Neural cell (in vitro differentiated cells): ENCODE measurements around the gene CYRIA.

Experiments
- CTCF ChIP-seq: fragments of 450-650 bp; IDR thresholded peaks from 2 replicates; pipeline ENCODE4 v1.5.1; 2014; ENCODE audit warnings: antibody characterized with exemption, mild to moderate bottlenecking, moderate library complexity; ENCODE audit not compliant: poor library complexity, severe bottlenecking
- EZH2 ChIP-seq: fragments of 200-600, 300-800 bp; shearing (Covaris generic), sonication (generic); IDR thresholded peaks from 2 replicates; pipeline ENCODE4 v1.6.1; 2014; ENCODE audit warnings: antibody characterized with exemption, low read length, borderline replicate concordance, mild to moderate bottlenecking; ENCODE audit not compliant: insufficient read depth, poor library complexity, severe bottlenecking
- POLR2AphosphoS5 ChIP-seq: IDR thresholded peaks from 2 replicates; pipeline ENCODE4 v1.6.1; 2012
- REST ChIP-seq: IDR thresholded peaks from 2 replicates; pipeline ENCODE4 v1.6.1; 2012; ENCODE audit warnings: borderline replicate concordance
- SMC3 ChIP-seq: fragments of 450-650 bp; conservative IDR thresholded peaks from 2 replicates; pipeline ENCODE4 v1.6.1; 2014; ENCODE audit warnings: antibody characterized with exemption, mild to moderate bottlenecking, moderate library complexity; ENCODE audit not compliant: poor library complexity
- TAF1 ChIP-seq: IDR thresholded peaks from 2 replicates; pipeline ENCODE4 v1.6.1; 2012; ENCODE audit warnings: low read depth

GRCh38 chr2:16622399-16622968, 43.1 kb downstream of the CYRIA start:
- no peak for TF ChIP-seq CTCF
- TF ChIP-seq POLR2AphosphoS5 = no peak
- TF ChIP-seq TAF1 = no peak
- no peak for TF ChIP-seq REST
- no peak for TF ChIP-seq SMC3
- no peak for TF ChIP-seq EZH2
